HG02678 (cell line): ENCODE data around the gene EGFLAM.

ENCODE experiments used
- ATAC-seq: cut with Tn5 transposase; IDR thresholded peaks from one replicate; pipeline ENCODE4 v1.9.1; 2021; ENCODE audit warnings: mild to moderate bottlenecking, moderate library complexity; ENCODE audit not compliant: unreplicated experiment

The EGFLAM gene

GRCh38 chr5:38265546-38266179 lies 7.3 kb downstream of the EGFLAM start:
- peak; percentile 94 for ATAC-seq

GRCh38 chr5:38267372-38267771 lies 9.0 kb downstream of the EGFLAM start:
- ATAC-seq = no peak

- no peak for ATAC-seq
These were observed 15.3 kb downstream of the EGFLAM start for GRCh38 chr5:38273626-38274025.

GRCh38 chr5:38274370-38274769 lies 16.0 kb downstream of the EGFLAM start:
- ATAC-seq = no peak

GRCh38 chr5:38284384-38284783 lies 26.0 kb downstream of the EGFLAM start:
- ATAC-seq = no peak

- ATAC-seq = no peak
These were observed 26.9 kb downstream of the EGFLAM start for GRCh38 chr5:38285226-38285625.

- no peak for ATAC-seq
These were observed 27.6 kb downstream of the EGFLAM start for GRCh38 chr5:38286002-38286401.

GRCh38 chr5:38287124-38287523 lies 28.8 kb downstream of the EGFLAM start:
- ATAC-seq = no peak

- no peak for ATAC-seq
These were observed 31.1 kb downstream of the EGFLAM start for GRCh38 chr5:38289457-38289856.

GRCh38 chr5:38290028-38290653 lies 31.8 kb downstream of the EGFLAM start:
- ATAC-seq = no peak

- ATAC-seq = no peak
These were observed 33.0 kb downstream of the EGFLAM start for GRCh38 chr5:38291355-38291754.

GRCh38 chr5:38292228-38292627 lies 33.9 kb downstream of the EGFLAM start:
- no peak for ATAC-seq

GRCh38 chr5:38295751-38296150 lies 37.4 kb downstream of the EGFLAM start:
- no peak for ATAC-seq

GRCh38 chr5:38297830-38298608 lies 39.7 kb downstream of the EGFLAM start:
- ATAC-seq = no peak

GRCh38 chr5:38299585-38299984 lies 41.2 kb downstream of the EGFLAM start:
- no peak for ATAC-seq

- no peak for ATAC-seq
These were observed 46.8 kb downstream of the EGFLAM start for GRCh38 chr5:38305148-38305547.

GRCh38 chr5:38307845-38308244 lies 49.5 kb downstream of the EGFLAM start:
- no peak for ATAC-seq

GRCh38 chr5:38316544-38317224 lies 58.3 kb downstream of the EGFLAM start:
- ATAC-seq = no peak

- ATAC-seq = no peak
These were observed 59.5 kb downstream of the EGFLAM start for GRCh38 chr5:38317868-38318267.

GRCh38 chr5:38319491-38319890 lies 61.1 kb downstream of the EGFLAM start:
- ATAC-seq = no peak

GRCh38 chr5:38321978-38322377 lies 63.6 kb downstream of the EGFLAM start:
- ATAC-seq = no peak
